D721Med (cell line): Measurements from ENCODE around the gene FRMD5.

Experiments used
- DNase-seq: peaks from one replicate; pipeline ENCODE4 v3.0.0; 2011; ENCODE audit warnings: low spot score; ENCODE audit not compliant: insufficient read length
- FAIRE-seq: peaks from 2 replicates; lab custom pipeline; 2011; peaks lifted over from hg19 to GRCh38; lab: Jason Lieb, UNC
- CTCF ChIP-seq: IDR thresholded peaks from 2 replicates; pipeline ENCODE4 v1.5.1; 2012; ENCODE audit warnings: mild to moderate bottlenecking, control low read depth; ENCODE audit not compliant: insufficient read depth; ENCODE audit errors: missing control alignments

Gene FRMD5

GRCh38 chr15:44101286-44101685 lies 93.8 kb downstream of the FRMD5 start:
- FAIRE-seq (no peak), DNase-seq (no peak)
- no peak for TF ChIP-seq CTCF

DNA sequence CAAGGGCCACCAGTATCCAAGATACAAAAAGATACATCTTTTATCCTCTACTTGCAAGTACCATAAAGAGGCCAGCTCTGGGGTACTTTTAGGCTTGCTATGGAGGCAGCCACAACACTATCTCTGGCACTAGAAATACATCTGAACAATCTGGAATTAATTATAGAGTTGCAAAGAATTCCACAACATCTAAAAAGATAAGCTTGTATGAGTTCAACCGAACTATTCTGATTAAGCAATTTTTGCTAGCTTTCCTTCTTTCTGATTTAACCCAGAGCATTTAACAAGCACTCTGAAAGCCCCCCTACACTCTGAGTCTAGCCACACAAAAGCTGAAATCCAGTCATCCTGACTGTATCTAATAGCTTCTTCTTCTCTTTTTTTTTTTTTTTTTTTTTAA lies 95.4 kb downstream of the FRMD5 start:
- DNase-seq: no peak
- no peak for TF ChIP-seq CTCF
- no peak for FAIRE-seq

GRCh38 chr15:44097552-44097951 lies 97.5 kb downstream of the FRMD5 start:
- no peak for FAIRE-seq
- TF ChIP-seq CTCF: no peak
- no peak for DNase-seq

GRCh38 chr15:44096596-44096995 lies 98.5 kb downstream of the FRMD5 start:
- FAIRE-seq (no peak), DNase-seq (no peak)
- no peak for TF ChIP-seq CTCF

DNA sequence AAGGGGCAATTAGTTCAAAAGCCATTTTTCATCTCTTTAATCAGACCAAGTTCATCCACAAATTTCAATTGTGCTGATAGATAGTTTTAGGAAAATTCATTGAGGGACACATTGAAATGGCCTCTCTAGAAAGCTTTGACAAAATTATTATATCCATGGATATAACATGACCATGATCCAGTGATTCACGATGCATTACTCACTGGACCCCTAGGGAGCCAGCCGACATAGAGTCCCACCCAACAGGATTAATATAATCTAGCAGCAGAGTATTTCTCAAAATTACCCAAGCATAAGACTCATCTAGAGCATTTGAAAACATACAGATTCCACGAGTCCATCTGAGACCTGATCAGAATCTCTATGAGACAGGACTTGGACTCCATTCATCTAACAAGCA lies 100.3 kb downstream of the FRMD5 start:
- no peak for TF ChIP-seq CTCF
- FAIRE-seq: no peak
- no peak for DNase-seq

GRCh38 chr15:44093836-44094235 lies 101.2 kb downstream of the FRMD5 start:
- DNase-seq (no peak), FAIRE-seq (no peak)
- no peak for TF ChIP-seq CTCF

DNA sequence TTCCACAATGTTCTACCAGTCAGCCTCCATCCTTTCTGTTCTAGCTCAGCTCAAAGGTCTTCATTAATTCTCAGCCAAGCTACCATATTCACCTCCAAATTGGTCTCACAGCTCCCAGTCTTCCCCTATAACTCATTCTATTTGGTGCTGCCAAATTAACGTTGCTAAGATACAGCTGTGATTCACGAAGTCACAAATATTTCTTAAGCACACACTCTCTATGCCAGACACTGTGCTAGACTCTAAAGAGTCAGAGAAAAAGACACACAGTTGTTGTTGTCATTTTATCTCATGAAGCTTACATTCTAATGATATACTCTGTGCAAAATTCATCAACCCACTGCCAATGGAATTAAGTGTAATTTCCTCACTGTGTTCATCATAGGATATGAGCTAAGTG lies 102.8 kb downstream of the FRMD5 start:
- DNase-seq (no peak), FAIRE-seq (no peak)
- no peak for TF ChIP-seq CTCF
